SK-N-SH (cell line): ENCODE results near the gene TEAD2. TPM values are rescaled to one million over a fixed set of nuclear protein-coding genes. Genes with fewer than 3 reads are reported as not detected.
"Not testable (repeated sequence)": the region's sequence is repeated elsewhere in the genome, so short reads cannot be mapped to it uniquely, and the experiment has no call there.

ENCODE experiments used
- CTCF ChIA-PET: fragments of 300-600, 350-600 bp; formaldehyde crosslinking; extraction: SDS; loops from one replicate; lab custom pipeline; 2021; lab: Yijun Ruan, JAX
- POLR2A ChIA-PET: fragments of 350-600 bp; sonication (Branson Sonifier 250); formaldehyde crosslinking; extraction: SDS; loops from one replicate; lab custom pipeline; 2020; ENCODE audit warnings: antibody characterized with exemption, inconsistent platforms; lab: Yijun Ruan, JAX
- DNase-seq: peaks from one replicate; pipeline ENCODE4 v3.0.0; 2012
- H2AFZ ChIP-seq: fragments of 200-600 bp; sonication (generic); 2 replicates; pipeline ENCODE4 v1.8.1; 2016; ENCODE audit warnings: antibody characterized with exemption, mild to moderate bottlenecking, low read depth
- H3F3A ChIP-seq: fragments of 200-600 bp; sonication (generic); replicated peaks from 2 replicates; pipeline ENCODE3; 2016; ENCODE audit warnings: antibody characterized with exemption, mild to moderate bottlenecking; ENCODE audit not compliant: insufficient read depth
- H3K27ac ChIP-seq, 2 experiments: fragments of 200-500 bp in 1 of 2; fragments of 200-600 bp in 1 of 2; sonication (Bioruptor generic) in 1 of 2; sonication (generic), shearing (Covaris generic) in 1 of 2; 2 replicates each; pipeline versions ENCODE4 v1.5.1 to v1.6.1; 2014 to 2016; ENCODE audit warnings: low read depth in 2 of 2, inconsistent platforms in 1 of 2, low read length in 1 of 2, mild to moderate bottlenecking in 1 of 2, mixed read lengths in 1 of 2
- H3K27me3 ChIP-seq: fragments of 200-600 bp; sonication (generic), shearing (Covaris generic); 2 replicates; pipeline ENCODE4 v1.6.1; 2016; ENCODE audit warnings: mixed run types; ENCODE audit not compliant: insufficient read depth
- H3K36me3 ChIP-seq, 2 experiments: fragments of 200-500 bp in 1 of 2; fragments of 200-600 bp in 1 of 2; sonication (Bioruptor generic) in 1 of 2; sonication (generic) in 1 of 2; replicated peaks in 1 of 2; 2 replicates each; pipeline versions ENCODE3 to v1.5.1; 2014 to 2016; ENCODE audit warnings: low read length in 1 of 2, mild to moderate bottlenecking in 1 of 2; ENCODE audit not compliant: insufficient read depth in 2 of 2, control insufficient read depth in 1 of 2
- H3K4me1 ChIP-seq, 2 experiments: fragments of 200-500 bp in 1 of 2; fragments of 200-600 bp in 1 of 2; sonication (Bioruptor generic) in 1 of 2; sonication (generic), shearing (Covaris generic) in 1 of 2; 2 replicates each; pipeline versions ENCODE4 v1.5.1 to v1.6.1; 2014 to 2016; ENCODE audit warnings: low read depth in 1 of 2, low read length in 1 of 2, mixed run types in 1 of 2; ENCODE audit not compliant: insufficient read depth in 2 of 2, control insufficient read depth in 1 of 2
- H3K4me2 ChIP-seq: fragments of 200-600 bp; sonication (generic), shearing (Covaris generic); 2 replicates; pipeline ENCODE4 v1.6.1; 2017; ENCODE audit warnings: mixed run types
- H3K4me3 ChIP-seq, 2 experiments: fragments of 200-500 bp in 1 of 2; fragments of 200-600 bp in 1 of 2; sonication (Bioruptor generic) in 1 of 2; sonication (generic), shearing (Covaris generic) in 1 of 2; 2 replicates each; pipeline versions ENCODE4 v1.5.1 to v1.8.1; 2014 to 2016; ENCODE audit warnings: low read depth in 2 of 2, inconsistent platforms in 1 of 2, low read length in 1 of 2, mild to moderate bottlenecking in 1 of 2, mixed read lengths in 1 of 2, moderate library complexity in 1 of 2
- H3K79me2 ChIP-seq: fragments of 200-600 bp; sonication (generic); 2 replicates; pipeline ENCODE4 v1.8.1; 2017; ENCODE audit warnings: mild to moderate bottlenecking; ENCODE audit not compliant: insufficient read depth
- H3K9ac ChIP-seq: fragments of 200-600 bp; sonication (generic); 2 replicates; pipeline ENCODE4 v1.6.1; 2017; ENCODE audit warnings: mixed run types
- H3K9me2 ChIP-seq: fragments of 200-600 bp; sonication (generic); 2 replicates; pipeline ENCODE4 v1.6.1; 2017; ENCODE audit warnings: mixed run types
- H3K9me3 ChIP-seq: fragments of 200-600 bp; sonication (generic); 2 replicates; pipeline ENCODE4 v1.6.1; 2017; ENCODE audit warnings: mixed run types, mild to moderate bottlenecking, moderate library complexity
- H4K20me1 ChIP-seq: fragments of 200-600 bp; sonication (generic); 2 replicates; pipeline ENCODE4 v1.6.1; 2017; ENCODE audit warnings: mild to moderate bottlenecking, mixed run types; ENCODE audit not compliant: insufficient read depth
- CTCF ChIP-seq: fragments of 200-600 bp; sonication (generic); IDR thresholded peaks from 2 replicates; pipeline ENCODE4 v1.6.1; 2017; ENCODE audit warnings: antibody characterized with exemption, mild to moderate bottlenecking, moderate library complexity
- GATA2 ChIP-seq: sonication (generic); formaldehyde crosslinking; IDR thresholded peaks from 2 replicates; pipeline ENCODE4 v1.5.0; 2020; ENCODE audit warnings: mild to moderate bottlenecking, missing genetic modification reagents
- MEF2A ChIP-seq: IDR thresholded peaks from 2 replicates; pipeline ENCODE4 v1.4.0; 2012; ENCODE audit warnings: low read depth, borderline replicate concordance
- NFIC ChIP-seq: IDR thresholded peaks from 2 replicates; pipeline ENCODE4 v1.4.0; 2012; ENCODE audit warnings: borderline replicate concordance
- RAD21 ChIP-seq: IDR thresholded peaks from 2 replicates; pipeline ENCODE4 v1.6.1; 2012; ENCODE audit warnings: mild to moderate bottlenecking, low read length
- REST ChIP-seq: IDR thresholded peaks from 2 replicates; pipeline ENCODE4 v1.6.1; 2012; ENCODE audit warnings: mild to moderate bottlenecking, low read depth, low read length, moderate library complexity
- WGBS: methylation state at CpG from one replicate; pipeline ENCODE4 v1.1.6; 2017; ENCODE audit warnings: low lambda C conversion rate; 5-methylcytosine and 5-hydroxymethylcytosine counted together
- polyA plus RNA-seq, 3 experiments: library from polyadenylated mRNA; depleted of rRNA; stranded (reverse); fragments of >200 nt; gene quantifications; 2 replicates each; pipeline ENCODE4 v1.2.3, GENCODE V29; 2012

TEAD2 gene
- polyA plus RNA-seq, 1 of the 3 experiments (the other 2 are of a cell fraction), result 27.9 TPM

- TF ChIP-seq REST, result no peak
- no peak for TF ChIP-seq CTCF
- no peak for TF ChIP-seq GATA2 (CRISPR knock-in tag)
- TF ChIP-seq NFIC, result no peak
- no peak for TF ChIP-seq MEF2A
Measured at GRCh38 chr19:49309087-49309486, 53.1 kb downstream of the TEAD2 start (continued).

GRCh38 chr19:49306734-49307133 is 55.5 kb downstream of the TEAD2 start:
- not testable (repeated sequence) for H3K9me3 ChIP-seq, H3K79me2 ChIP-seq, H3K27ac ChIP-seq
- TF ChIP-seq RAD21 (peak; percentile 6; the same call in 1 of the 2 replicates), CTCF (peak; percentile 16; the same call in 1 of the 2 replicates)
- TF ChIP-seq, all 33 proteins: peak for 2; not testable (repeated sequence) for 31
- H3K9ac ChIP-seq, H3K4me3 ChIP-seq, H3K4me1 ChIP-seq, H3K27me3 ChIP-seq, H4K20me1 ChIP-seq, DNase-seq, POLR2A ChIA-PET, H3F3A ChIP-seq, H3K36me3 ChIP-seq, H3K9me2 ChIP-seq, H3K4me2 ChIP-seq, H2AFZ ChIP-seq, CTCF ChIA-PET: not testable (repeated sequence)
- WGBS, result 32% methylated on average over 7 of the region's 7 CpGs
